ELF-1 (cell line): ENCODE measurements around the gene MUTYH.
"Not testable (repeated sequence)": the region's sequence is repeated elsewhere in the genome, so short reads cannot be mapped to it uniquely, and the experiment has no call there.

Experiments
- DNase-seq: peaks from one replicate; pipeline ENCODE4 v3.0.0-alpha.2; 2016; ENCODE audit warnings: low read depth, low spot score

MUTYH gene

GRCh38 chr1:45339789-45340558 lies at the start of gene MUTYH, which contains the start of gene TOE1:
TSS of gene MUTYH (minus strand) at chr1:45340440. CDS start at chr1:45334505, 5,935 bp downstream.
TSS of gene TOE1 (plus strand) at chr1:45340170. CDS start at chr1:45340253, 83 bp downstream.
- peak; percentile 97 for DNase-seq

- DNase-seq, result no peak
Measured at GRCh38 chr1:45386219-45386618, 46.0 kb upstream of the MUTYH start.

DNA sequence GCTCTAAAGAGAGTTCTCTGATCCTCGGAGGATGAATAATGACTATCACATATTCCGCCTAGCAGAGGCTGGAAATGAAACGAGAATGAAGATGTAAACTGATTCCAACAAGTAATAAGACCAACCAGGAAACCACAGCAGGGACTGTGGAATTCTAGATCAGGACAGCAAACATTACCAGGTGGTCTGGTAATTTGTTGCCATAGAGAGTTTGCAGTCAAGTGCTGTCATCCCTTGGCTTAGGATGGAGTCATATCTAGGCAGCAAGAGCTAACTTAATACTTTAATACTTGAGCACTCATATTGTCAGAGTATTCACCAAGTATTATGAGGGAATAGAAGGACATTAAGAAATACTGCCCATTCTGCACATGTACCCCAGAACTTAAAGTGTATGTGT lies 45.1 kb upstream of the MUTYH start:
- no peak for DNase-seq

GRCh38 chr1:45384213-45384612 lies 44.0 kb upstream of the MUTYH start:
- DNase-seq, result not testable (repeated sequence)

DNA sequence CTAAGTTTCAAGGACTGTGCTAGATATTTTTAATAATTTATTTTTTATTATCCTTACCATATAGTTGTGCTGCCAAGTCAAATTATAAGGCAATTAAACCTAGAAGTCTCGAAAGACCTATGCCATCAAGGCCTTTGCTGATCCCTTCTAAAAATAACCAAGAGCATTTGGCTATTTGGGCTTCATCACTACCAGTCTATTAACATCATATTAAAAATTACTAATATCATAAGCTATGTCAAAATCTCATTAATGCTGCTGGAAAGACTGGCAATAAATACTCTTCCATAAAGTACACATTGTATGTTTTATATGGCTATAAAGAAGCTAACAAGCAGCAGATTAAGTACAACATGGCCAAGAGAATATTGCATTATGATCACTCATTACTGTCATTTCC lies 43.0 kb upstream of the MUTYH start:
- no peak for DNase-seq

DNA sequence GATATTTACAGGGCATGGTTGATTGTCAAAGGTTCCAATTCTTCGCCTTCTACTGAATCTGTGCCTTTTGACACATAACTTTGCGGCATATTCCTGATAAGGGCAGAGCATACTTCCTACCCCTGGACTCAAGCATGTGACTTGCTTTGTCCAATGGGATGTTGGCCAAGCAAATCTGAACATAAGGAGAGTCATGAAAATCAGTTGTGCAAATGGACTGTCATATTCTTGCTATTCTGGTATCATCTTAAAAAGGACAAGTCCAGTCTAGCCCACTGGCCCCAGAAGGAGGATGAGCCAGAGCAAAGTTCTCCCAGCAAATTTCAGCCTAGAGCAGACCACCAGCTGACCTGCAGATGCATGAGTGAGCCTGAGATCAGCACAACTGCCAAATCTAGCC lies 41.0 kb upstream of the MUTYH start:
- DNase-seq, result no peak

GRCh38 chr1:45380730-45381129 lies 40.5 kb upstream of the MUTYH start:
- DNase-seq, result no peak

- DNase-seq, result no peak
Measured at GRCh38 chr1:45380125-45380524, 39.9 kb upstream of the MUTYH start.

DNA sequence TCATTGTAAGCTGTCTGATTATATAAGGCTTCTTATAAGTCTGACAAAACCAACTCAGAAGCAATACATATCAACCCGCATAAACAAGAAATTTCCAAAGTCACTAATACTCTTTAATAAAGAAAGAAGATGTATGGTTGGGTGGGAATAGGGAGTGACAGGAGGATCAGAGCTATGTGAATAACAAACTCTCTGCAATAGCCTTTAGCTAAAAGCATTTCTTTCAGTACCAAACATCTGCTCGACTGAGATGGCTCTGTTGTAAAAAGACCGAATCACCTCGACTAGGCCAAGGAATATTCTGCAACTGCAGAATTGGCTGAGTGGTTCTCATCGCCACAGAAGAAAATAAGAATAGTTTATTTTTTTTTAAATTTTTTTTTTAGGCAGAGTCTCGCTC lies 39.3 kb upstream of the MUTYH start:
- DNase-seq, result no peak

DNA sequence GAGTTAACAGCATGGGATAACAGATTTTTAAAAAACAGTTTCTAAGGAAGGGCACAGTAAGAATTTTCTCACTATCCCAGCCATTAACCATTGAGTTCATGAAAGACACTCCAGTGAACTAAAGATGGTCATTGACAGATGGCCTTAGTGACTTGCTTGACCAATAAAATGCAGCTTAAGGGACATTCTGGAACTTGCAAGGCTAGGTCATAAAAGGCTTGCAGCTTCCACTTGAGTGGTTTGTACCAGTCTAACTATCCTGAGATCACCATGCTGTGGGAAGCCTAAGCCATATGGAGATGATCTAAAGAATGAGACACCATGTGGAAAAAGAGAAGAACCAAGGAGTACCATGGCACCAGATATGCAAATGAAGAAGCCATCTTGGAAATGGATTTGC lies 37.9 kb upstream of the MUTYH start:
- DNase-seq, result no peak

GRCh38 chr1:45375104-45376090 lies 35.2 kb upstream of the MUTYH start:
- no peak for DNase-seq

- DNase-seq, result no peak
Measured at GRCh38 chr1:45373573-45373972, 33.3 kb upstream of the MUTYH start.

DNA sequence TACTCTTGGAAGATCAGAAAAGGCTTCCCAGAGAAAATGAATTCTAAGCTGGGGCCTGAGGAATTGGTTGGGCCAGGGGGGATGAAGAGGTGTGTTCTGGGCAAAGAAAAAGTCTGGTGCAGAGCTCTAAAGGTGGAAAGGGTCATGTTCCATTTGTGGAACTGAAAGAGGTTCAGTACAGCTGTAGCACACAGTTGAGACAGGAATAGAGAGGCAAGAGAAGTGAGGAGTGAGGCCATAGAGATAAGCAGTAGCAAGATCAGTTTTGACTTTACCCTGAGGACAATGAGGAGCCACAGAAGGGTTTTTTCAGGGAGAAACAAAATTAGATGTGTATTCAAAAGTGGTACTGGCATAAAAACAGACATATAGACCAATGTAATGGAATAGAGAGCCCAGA lies 30.3 kb upstream of the MUTYH start:
- DNase-seq, result no peak

DNA sequence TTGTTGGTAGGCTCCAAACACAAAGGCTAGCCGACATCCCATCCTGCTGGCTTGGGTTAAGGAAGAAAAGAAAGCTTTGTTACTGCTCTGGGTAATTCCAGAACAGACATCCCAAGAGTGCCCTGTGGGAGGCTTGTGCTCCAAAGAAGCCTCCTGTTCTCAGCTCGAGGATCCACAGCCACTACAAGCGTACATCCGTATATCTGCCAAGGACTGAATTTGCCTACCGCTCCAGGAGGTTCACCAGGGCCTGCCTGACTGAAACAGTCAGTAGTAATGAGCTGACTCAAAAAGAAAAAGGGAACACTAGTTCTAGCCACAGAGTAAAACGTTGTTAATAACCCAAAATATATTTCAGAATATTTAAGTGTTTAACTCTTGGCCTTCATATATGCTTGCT lies 24.8 kb upstream of the MUTYH start:
- DNase-seq, result peak; percentile 37

- DNase-seq, result no peak
Measured at GRCh38 chr1:45364294-45364693, 24.1 kb upstream of the MUTYH start.

DNA sequence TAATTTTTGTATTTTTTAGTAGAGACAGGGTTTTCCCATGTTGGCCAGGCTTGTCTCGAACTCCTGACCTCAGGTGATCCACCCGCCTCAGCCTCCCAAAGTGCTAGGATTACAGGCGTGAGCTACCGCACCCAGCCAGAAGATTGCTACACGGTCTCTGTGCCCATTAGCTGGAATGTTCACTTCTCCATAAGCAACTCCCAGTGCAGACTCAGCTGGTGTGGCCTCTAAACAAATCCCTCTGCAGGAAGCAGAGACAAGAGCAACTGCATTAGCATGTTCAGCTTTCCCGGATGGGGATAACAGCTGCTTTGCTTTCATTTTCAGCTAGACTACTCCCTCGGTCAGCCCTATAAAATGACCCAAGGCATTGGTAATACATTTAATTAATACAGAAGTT lies 20.7 kb upstream of the MUTYH start:
- DNase-seq, result peak; percentile 75

DNA sequence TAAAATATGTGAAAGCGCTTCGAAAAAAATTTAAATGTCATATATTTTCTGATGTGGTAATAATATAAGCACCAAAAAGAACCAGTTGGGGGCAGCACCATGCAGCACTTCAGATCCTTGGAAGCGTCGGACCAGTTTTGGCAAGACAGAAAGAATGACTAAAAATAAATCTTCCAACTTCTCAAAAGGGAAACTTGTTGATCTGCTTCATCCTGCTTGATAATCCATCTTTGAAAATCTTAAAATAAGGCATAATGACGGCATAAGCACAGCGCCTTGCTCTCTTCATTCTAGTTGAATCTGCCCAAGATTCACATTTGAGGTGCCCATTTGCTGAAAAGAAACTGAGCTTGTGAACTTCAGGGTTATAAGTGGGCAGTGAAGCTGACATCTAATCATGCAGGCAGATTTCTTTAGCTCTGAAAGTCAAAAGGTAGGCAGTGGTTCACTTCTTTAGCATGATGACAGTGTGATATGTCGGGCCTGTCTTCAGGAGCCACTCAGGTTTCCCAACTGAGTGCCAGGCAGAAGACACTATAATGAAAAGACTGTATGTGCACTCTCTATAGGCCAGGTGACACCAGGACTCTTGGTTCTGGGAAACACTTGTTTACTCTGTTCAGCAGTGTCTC lies 19.8 kb upstream of the MUTYH start:
- peak; percentile 31 for DNase-seq

DNA sequence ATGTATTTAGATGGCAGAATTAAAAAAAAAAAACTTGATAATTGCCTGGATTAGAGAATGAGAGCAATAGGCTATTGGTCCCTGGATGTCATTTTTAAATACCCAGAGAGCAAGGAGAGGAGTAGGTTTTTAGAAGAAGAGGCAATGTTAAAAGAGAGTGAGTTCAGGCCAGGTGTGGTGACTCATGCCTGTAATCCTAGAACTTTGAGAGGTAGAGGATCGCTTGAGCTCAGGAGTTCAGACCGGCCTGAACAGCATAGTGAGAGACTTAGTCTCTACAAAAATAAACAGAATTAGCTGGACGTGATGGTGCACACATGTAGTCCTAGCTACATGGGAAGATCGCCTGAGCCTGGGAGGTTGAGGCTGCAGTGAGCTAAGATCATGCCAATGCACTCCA lies 15.9 kb upstream of the MUTYH start:
- DNase-seq, result no peak

DNA sequence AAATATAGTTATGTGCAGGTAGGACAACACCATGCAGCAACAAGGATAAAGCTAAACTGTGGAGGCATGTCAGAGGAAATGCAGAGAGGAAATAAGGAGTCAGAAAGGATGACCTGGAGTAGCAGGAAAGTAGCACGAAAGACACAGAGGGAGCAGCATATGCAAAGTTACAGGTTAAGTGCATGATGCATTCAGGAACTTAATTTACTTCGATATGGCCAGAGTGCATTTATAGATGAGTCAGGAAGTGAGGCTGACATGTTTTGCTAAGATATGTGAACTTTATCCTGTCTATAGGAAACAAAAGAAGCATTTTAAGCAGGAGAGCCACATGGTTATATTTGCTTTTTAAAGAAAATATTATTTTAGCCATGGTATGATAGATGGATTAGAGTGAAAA lies 15.4 kb upstream of the MUTYH start:
- no peak for DNase-seq

GRCh38 chr1:45354838-45355237 lies 14.6 kb upstream of the MUTYH start:
- no peak for DNase-seq

- DNase-seq, result no peak
Measured at GRCh38 chr1:45353685-45354084, 13.4 kb upstream of the MUTYH start.

DNA sequence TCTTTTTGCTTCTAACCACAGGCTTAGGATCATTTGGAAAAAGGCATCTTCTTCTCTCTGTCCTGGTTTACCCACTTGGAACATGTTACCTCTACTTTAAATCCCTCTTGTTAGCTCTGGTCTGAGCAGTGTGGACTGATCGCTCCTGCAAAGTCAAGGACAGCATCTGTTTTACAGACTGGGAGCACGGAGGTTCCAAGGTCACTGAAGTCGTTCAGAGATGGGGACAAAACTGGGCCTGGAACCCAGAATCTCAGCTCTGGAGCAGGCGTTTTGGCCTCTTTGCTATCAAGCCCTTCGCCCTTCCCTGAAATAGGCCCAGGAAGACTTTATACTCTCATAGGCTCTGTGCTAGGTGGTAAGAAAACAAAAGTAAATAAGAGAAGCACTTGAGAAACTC lies 11.3 kb upstream of the MUTYH start:
- DNase-seq, result no peak
